ENCODE measurements around the gene CCDC71L.

DNA sequence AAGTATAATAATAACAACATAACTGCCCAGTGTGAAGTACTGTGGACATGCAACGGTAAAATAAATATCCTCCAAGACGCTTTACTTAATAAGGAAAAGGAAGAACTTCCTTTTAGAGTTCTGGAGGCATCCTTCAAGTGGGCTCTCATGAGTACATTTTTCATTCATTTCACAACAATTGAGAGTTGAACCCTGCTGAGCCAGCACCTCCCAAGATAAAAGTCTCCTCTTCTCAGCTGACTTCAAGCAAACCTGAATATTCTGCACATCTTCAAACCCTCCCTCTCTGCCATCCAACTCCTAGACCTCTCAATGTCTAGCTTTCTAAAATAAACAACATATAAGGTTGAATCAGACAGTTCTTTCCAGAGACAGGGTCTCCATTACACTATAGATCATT, 7.5 kb downstream of the CCDC71L start:
- no peak for TF ChIP-seq CTCF (CRISPR knock-in tag; IDR thresholded peaks at IDR 0.05)
- no peak for TF ChIP-seq SMARCE1 (IDR thresholded peaks at IDR 0.05; ENCODE audit: borderline replicate concordance)

Data from HepG2 (cell line).